Calu3 (cell line): Measurements from ENCODE around the gene CSRNP3. TPM values are rescaled to one million over a fixed set of nuclear protein-coding genes. Genes with fewer than 3 reads are reported as not detected.
"Not testable (repeated sequence)": the region's sequence is repeated elsewhere in the genome, so short reads cannot be mapped to it uniquely, and the experiment has no call there.

Source experiments
- BruUV-seq: library from RNA; stranded (reverse); fragments of 400-500 nt; replicated peaks from 2 replicates; lab custom pipeline; 2021; lab: Mats Ljungman, UMichigan
- CTCF ChIA-PET: fragments of 300-600 bp; sonication (Branson Sonifier 250); formaldehyde crosslinking; loops from one replicate; lab custom pipeline; 2022; ENCODE audit warnings: antibody characterized with exemption; lab: Charles Lee
- DNase-seq: peaks from one replicate; pipeline ENCODE4 v3.0.0; 2022
- H3K27ac Mint-ChIP-seq: one replicate; pipeline ENCODE4 v1.8.0; 2022; ENCODE audit warnings: mixed read lengths; ENCODE audit not compliant: unreplicated experiment
- H3K27me3 Mint-ChIP-seq: one replicate; pipeline ENCODE4 v1.8.0; 2022; ENCODE audit warnings: mixed read lengths; ENCODE audit not compliant: unreplicated experiment
- H3K36me3 Mint-ChIP-seq: one replicate; pipeline ENCODE4 v1.8.0; 2022; ENCODE audit warnings: mild to moderate bottlenecking, moderate library complexity, mixed read lengths; ENCODE audit not compliant: insufficient read depth, unreplicated experiment
- H3K4me1 Mint-ChIP-seq: one replicate; pipeline ENCODE4 v1.8.0; 2022; ENCODE audit warnings: mild to moderate bottlenecking, low read depth, mixed read lengths; ENCODE audit not compliant: unreplicated experiment
- H3K4me3 Mint-ChIP-seq: one replicate; pipeline ENCODE4 v1.8.0; 2022; ENCODE audit warnings: mild to moderate bottlenecking, low read depth, moderate library complexity, mixed read lengths; ENCODE audit not compliant: unreplicated experiment
- H3K9me3 Mint-ChIP-seq: one replicate; pipeline ENCODE4 v1.8.0; 2022; ENCODE audit warnings: low read depth, mixed read lengths; ENCODE audit not compliant: unreplicated experiment
- intact Hi-C: fragments of 100-400 bp; cut with micrococcal nuclease; formaldehyde crosslinking; loops from one replicate; pipeline ENCODE4 v1.10.0; 2022; ENCODE audit not compliant: unreplicated experiment
- total RNA-seq: library from RNA; stranded (reverse); gene quantifications from 2 replicates; pipeline ENCODE4 v1.2.3, GENCODE V29; 2022
- TF ChIP-seq, protein P1 (sequence below): fragments of 200-600 bp; IDR thresholded peaks from one replicate; pipeline ENCODE4 v1.8.0; 2022; ENCODE audit warnings: antibody characterized with exemption; ENCODE audit not compliant: unreplicated experiment

CSRNP3 gene
- total RNA-seq, 1 experiment from 2014 or later: 1.8 TPM

- intact Hi-C loops: no loop called here
- TF ChIP-seq, protein P1, sequence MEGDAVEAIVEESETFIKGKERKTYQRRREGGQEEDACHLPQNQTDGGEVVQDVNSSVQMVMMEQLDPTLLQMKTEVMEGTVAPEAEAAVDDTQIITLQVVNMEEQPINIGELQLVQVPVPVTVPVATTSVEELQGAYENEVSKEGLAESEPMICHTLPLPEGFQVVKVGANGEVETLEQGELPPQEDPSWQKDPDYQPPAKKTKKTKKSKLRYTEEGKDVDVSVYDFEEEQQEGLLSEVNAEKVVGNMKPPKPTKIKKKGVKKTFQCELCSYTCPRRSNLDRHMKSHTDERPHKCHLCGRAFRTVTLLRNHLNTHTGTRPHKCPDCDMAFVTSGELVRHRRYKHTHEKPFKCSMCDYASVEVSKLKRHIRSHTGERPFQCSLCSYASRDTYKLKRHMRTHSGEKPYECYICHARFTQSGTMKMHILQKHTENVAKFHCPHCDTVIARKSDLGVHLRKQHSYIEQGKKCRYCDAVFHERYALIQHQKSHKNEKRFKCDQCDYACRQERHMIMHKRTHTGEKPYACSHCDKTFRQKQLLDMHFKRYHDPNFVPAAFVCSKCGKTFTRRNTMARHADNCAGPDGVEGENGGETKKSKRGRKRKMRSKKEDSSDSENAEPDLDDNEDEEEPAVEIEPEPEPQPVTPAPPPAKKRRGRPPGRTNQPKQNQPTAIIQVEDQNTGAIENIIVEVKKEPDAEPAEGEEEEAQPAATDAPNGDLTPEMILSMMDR: no peak
- no TSS peak for BruUV-seq
- Mint-ChIP-seq H3K4me3 (no peak overlapping the region), H3K27ac (no peak overlapping the region), H3K9me3 (peaks cover 1% of the 10 kb centered on the region), H3K36me3 (no peaks in the 10 kb centered on the region), H3K27me3 (no peaks in the 10 kb centered on the region), H3K4me1 (no peaks in the 10 kb centered on the region)
- CTCF ChIA-PET: no interaction called here
- no peak for DNase-seq
Measured at GRCh38 chr2:165586019-165586418, 116.5 kb downstream of the CSRNP3 start.

DNA sequence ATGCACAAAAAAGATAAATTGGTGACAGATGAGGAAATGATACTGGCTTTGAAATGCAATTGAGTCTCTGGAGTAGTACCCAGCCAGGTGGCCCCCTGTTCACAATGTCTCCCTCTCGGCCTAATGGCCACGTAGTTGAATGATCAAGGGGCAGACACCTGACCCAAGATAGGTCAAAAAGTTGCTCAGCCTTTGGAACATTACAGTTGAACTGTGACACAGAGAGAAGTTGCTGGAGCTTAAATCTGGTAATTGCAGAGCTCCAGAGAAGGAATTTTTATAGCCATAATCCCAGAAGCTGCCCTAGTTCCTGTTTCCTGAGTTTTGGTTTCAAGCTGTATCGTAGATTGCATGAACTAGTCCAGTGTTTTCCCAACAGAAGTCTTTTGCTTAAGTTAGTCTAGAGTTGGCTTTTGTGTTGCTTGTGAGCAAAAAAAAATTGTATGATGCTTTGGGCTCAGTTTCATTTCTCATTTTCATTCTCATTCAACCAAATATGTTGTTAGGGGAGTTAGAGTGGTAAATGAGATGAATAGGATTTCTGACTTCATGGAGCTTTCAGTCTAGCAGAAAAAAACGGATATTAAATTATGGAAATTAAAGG lies 117.9 kb downstream of the CSRNP3 start:
- H3K36me3 Mint-ChIP-seq: no peaks in the 10 kb centered on the region
- TF ChIP-seq, protein P1: no peak
- no peaks in the 10 kb centered on the region for H3K27me3 Mint-ChIP-seq
- H3K9me3 Mint-ChIP-seq: peaks cover 3% of the 10 kb centered on the region
- intact Hi-C loops: no loop called here
- BruUV-seq: no TSS peak
- no peak overlapping the region for H3K27ac Mint-ChIP-seq
- CTCF ChIA-PET: no interaction called here
- no peak for DNase-seq
- H3K4me1 Mint-ChIP-seq: no peaks in the 10 kb centered on the region
- H3K4me3 Mint-ChIP-seq: no peak overlapping the region

GRCh38 chr2:165590999-165591398 lies 121.5 kb downstream of the CSRNP3 start:
- BruUV-seq, H3K36me3 Mint-ChIP-seq, H3K9me3 Mint-ChIP-seq, intact Hi-C loops, H3K4me1 Mint-ChIP-seq, H3K27ac Mint-ChIP-seq, CTCF ChIA-PET, H3K27me3 Mint-ChIP-seq, DNase-seq, H3K4me3 Mint-ChIP-seq: not testable (repeated sequence)

DNA sequence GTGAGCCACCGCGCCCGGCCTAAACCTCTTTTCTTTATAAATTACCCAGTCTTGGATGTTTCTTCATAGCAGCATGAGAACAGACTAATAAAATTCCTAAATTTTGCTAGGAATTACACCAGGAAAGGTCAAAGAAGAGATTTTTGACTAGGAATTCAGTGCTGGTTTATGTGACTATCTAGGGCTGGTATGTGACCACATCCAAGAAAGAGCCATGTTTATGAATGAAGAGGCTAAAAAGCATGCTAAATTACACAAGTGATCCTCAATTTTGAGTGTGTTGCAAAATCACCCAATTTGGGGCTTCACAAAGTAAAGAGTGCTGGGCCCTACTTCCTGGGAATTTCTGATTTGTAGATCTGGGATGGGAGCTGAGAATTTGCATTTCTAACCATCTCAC lies 123.6 kb downstream of the CSRNP3 start:
- Mint-ChIP-seq H3K9me3 (peaks cover 3% of the 10 kb centered on the region), H3K4me3 (no peak overlapping the region), H3K4me1 (no peaks in the 10 kb centered on the region), H3K27ac (no peak overlapping the region), H3K27me3 (no peaks in the 10 kb centered on the region), H3K36me3 (no peaks in the 10 kb centered on the region)
- TF ChIP-seq, protein P1: no peak
- BruUV-seq: no TSS peak
- DNase-seq: no peak
- intact Hi-C loops: no loop called here
- CTCF ChIA-PET: no interaction called here

- H3K27ac Mint-ChIP-seq: no peak overlapping the region
- H3K4me1 Mint-ChIP-seq: no peaks in the 10 kb centered on the region
- H3K4me3 Mint-ChIP-seq: no peak overlapping the region
- intact Hi-C loops: no loop called here
- no peak for DNase-seq
- no peaks in the 10 kb centered on the region for H3K27me3 Mint-ChIP-seq
- TF ChIP-seq, protein P1: no peak
- BruUV-seq: no TSS peak
- CTCF ChIA-PET: no interaction called here
- H3K36me3 Mint-ChIP-seq: no peaks in the 10 kb centered on the region
- peaks cover 3% of the 10 kb centered on the region for H3K9me3 Mint-ChIP-seq
Measured at GRCh38 chr2:165594231-165594934, 124.9 kb downstream of the CSRNP3 start.
